NCI-H524 treated with DMSO at 0.1 percent for 48 hours (cell line): ENCODE measurements around the gene AP4E1.
"Not testable (repeated sequence)": the region's sequence is repeated elsewhere in the genome, so short reads cannot be mapped to it uniquely, and the experiment has no call there.

Source experiments
- DNase-seq: peaks from one replicate; lab custom pipeline; 2025; lab: John Stamatoyannopoulos, UW

Gene AP4E1

GRCh38 chr15:50908209-50909009 lies at the start of gene AP4E1:
TSS of gene AP4E1 (plus strand) at chr15:50908683. CDS start at chr15:50908779, 96 bp downstream.
- peak; percentile 64 for DNase-seq

GRCh38 chr15:50860824-50861223 lies 47.7 kb upstream of the AP4E1 start:
- no peak for DNase-seq

GRCh38 chr15:50862553-50862952 lies 45.9 kb upstream of the AP4E1 start:
- no peak for DNase-seq

- DNase-seq: no peak
Measured at GRCh38 chr15:50864873-50865272, 43.6 kb upstream of the AP4E1 start.

GRCh38 chr15:50865515-50866353 lies 42.7 kb upstream of the AP4E1 start:
- DNase-seq: no peak

- DNase-seq: no peak
Measured at GRCh38 chr15:50871832-50872231, 36.7 kb upstream of the AP4E1 start.

GRCh38 chr15:50872832-50873426 lies 35.6 kb upstream of the AP4E1 start:
- no peak for DNase-seq

- DNase-seq: no peak
Measured at GRCh38 chr15:50873935-50874361, 34.5 kb upstream of the AP4E1 start.

GRCh38 chr15:50875238-50875637 lies 33.2 kb upstream of the AP4E1 start:
- DNase-seq: not testable (repeated sequence)

GRCh38 chr15:50876260-50876988 lies 32.1 kb upstream of the AP4E1 start:
- DNase-seq: no peak

- DNase-seq: peak; percentile 3
Measured at GRCh38 chr15:50876989-50877360, 31.5 kb upstream of the AP4E1 start.

GRCh38 chr15:50879016-50879617 lies 29.4 kb upstream of the AP4E1 start:
- DNase-seq: no peak

GRCh38 chr15:50880206-50880605 lies 28.3 kb upstream of the AP4E1 start:
- no peak for DNase-seq

- no peak for DNase-seq
Measured at GRCh38 chr15:50880651-50881114, 27.8 kb upstream of the AP4E1 start.

- DNase-seq: no peak
Measured at GRCh38 chr15:50881121-50882048, 27.1 kb upstream of the AP4E1 start.

GRCh38 chr15:50883903-50884302 lies 24.6 kb upstream of the AP4E1 start:
- no peak for DNase-seq

GRCh38 chr15:50884540-50884939 lies 23.9 kb upstream of the AP4E1 start:
- no peak for DNase-seq

GRCh38 chr15:50886139-50886467 lies 22.4 kb upstream of the AP4E1 start:
- DNase-seq: no peak

- DNase-seq: no peak
Measured at GRCh38 chr15:50886611-50887345, 21.7 kb upstream of the AP4E1 start.

GRCh38 chr15:50888054-50888453 lies 20.4 kb upstream of the AP4E1 start:
- no peak for DNase-seq
